ENCODE measurements around the gene BACH2.

DNA sequence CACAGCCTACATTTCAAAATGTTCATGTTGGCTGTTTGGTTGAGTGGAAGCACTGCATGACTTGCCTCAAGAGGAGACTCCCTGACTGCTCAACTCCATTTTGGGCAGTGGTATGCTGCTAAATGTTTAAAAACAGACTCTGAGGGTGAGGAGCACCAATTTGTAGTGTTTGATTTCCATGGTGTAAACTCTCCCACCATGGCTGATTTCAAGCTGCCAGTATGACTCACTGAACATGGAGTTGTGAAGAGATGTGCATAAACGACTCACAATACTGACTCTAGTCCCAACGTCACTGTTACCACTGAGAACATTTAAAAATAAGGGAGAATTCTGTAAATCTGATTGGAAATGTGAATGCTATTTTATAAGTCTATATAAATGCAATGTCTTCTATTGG, 70.4 kb downstream of the BACH2 start:
- TF ChIP-seq POLR2A (IDR thresholded peaks at IDR 0.05) (no peak), POLR2AphosphoS5 (IDR thresholded peaks at IDR 0.05) (no peak), EP300 (IDR thresholded peaks at IDR 0.05) (no peak)
- TF ChIP-seq, protein P1, sequence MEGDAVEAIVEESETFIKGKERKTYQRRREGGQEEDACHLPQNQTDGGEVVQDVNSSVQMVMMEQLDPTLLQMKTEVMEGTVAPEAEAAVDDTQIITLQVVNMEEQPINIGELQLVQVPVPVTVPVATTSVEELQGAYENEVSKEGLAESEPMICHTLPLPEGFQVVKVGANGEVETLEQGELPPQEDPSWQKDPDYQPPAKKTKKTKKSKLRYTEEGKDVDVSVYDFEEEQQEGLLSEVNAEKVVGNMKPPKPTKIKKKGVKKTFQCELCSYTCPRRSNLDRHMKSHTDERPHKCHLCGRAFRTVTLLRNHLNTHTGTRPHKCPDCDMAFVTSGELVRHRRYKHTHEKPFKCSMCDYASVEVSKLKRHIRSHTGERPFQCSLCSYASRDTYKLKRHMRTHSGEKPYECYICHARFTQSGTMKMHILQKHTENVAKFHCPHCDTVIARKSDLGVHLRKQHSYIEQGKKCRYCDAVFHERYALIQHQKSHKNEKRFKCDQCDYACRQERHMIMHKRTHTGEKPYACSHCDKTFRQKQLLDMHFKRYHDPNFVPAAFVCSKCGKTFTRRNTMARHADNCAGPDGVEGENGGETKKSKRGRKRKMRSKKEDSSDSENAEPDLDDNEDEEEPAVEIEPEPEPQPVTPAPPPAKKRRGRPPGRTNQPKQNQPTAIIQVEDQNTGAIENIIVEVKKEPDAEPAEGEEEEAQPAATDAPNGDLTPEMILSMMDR (IDR thresholded peaks at IDR 0.05) = no peak
